Lower lobe of right lung (tissue), 2 donors: ENCODE results near the gene CWC27. TPM values are rescaled to one million over a fixed set of nuclear protein-coding genes. Genes with fewer than 3 reads are reported as not detected.
"Not testable (repeated sequence)": the region's sequence is repeated elsewhere in the genome, so short reads cannot be mapped to it uniquely, and the experiment has no call there.

Experiments
- ATAC-seq, 2 donors: fragments of 200-7000 bp; cut with Tn5 transposase; one replicate each; pipeline ENCODE4 v1.9.1; 2020 to 2022; ENCODE audit warnings: mild to moderate bottlenecking in 2 of 2, moderate library complexity in 2 of 2
- DNase-seq: peaks from one replicate; pipeline ENCODE4 v3.0.0-alpha.2; 2020
- H3K27ac ChIP-seq: fragments of 200-600 bp; one replicate; pipeline ENCODE4 v1.8.0; 2022
- H3K27me3 ChIP-seq: fragments of 200-600 bp; one replicate; pipeline ENCODE4 v1.8.0; 2022; ENCODE audit warnings: low read depth
- H3K36me3 ChIP-seq: fragments of 200-600 bp; one replicate; pipeline ENCODE4 v1.8.0; 2022; ENCODE audit warnings: mild to moderate bottlenecking
- H3K4me1 ChIP-seq: fragments of 200-600 bp; one replicate; pipeline ENCODE4 v1.8.0; 2022
- H3K4me3 ChIP-seq: fragments of 200-600 bp; one replicate; pipeline ENCODE4 v1.8.0; 2022; ENCODE audit warnings: mild to moderate bottlenecking
- H3K9me3 ChIP-seq: fragments of 200-600 bp; one replicate; pipeline ENCODE4 v1.8.0; 2022
- intact Hi-C: fragments of 100-400 bp; cut with DNase I; formaldehyde crosslinking; loops from one replicate; pipeline ENCODE4 v1.11.0; 2022
- total RNA-seq: library from RNA; stranded (reverse); fragmentation: NEBNext Ultra II Directional; extraction: Animal tissue kit (Norgen Biotek cat#: 25700); gene quantifications from one replicate; pipeline ENCODE4 v1.2.1, GENCODE V29; 2021
- TF ChIP-seq, protein P1 (sequence below): fragments of 200-600 bp; IDR thresholded peaks from one replicate; pipeline ENCODE4 v1.8.0; 2022; ENCODE audit warnings: antibody characterized with exemption, mild to moderate bottlenecking
- donor health status: DM: no; HTN: yes; CAD: no; lungs with severe emphysema.

The CWC27 gene
- total RNA-seq, 1 donor from 2014 or later = 17.3 TPM

DNA sequence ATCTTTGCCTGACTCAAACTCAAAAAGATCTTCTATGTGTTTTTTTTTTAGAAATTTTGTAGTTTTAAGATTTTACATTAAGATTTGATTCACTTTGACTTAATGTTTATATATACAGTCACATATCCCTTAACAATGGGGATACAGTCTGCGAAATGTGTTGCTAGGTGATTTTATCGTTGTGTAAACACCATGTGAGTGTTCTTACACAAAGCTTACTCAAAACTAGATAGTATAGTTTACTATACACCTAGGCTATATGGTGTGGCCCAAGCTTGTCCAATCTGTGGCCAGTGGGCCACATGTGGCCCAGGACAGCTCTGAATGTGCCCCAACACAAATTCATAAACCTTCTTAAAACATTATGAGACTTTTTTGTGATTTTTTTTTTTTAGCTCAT, 131.9 kb downstream of the CWC27 start:
- TF ChIP-seq, protein P1, sequence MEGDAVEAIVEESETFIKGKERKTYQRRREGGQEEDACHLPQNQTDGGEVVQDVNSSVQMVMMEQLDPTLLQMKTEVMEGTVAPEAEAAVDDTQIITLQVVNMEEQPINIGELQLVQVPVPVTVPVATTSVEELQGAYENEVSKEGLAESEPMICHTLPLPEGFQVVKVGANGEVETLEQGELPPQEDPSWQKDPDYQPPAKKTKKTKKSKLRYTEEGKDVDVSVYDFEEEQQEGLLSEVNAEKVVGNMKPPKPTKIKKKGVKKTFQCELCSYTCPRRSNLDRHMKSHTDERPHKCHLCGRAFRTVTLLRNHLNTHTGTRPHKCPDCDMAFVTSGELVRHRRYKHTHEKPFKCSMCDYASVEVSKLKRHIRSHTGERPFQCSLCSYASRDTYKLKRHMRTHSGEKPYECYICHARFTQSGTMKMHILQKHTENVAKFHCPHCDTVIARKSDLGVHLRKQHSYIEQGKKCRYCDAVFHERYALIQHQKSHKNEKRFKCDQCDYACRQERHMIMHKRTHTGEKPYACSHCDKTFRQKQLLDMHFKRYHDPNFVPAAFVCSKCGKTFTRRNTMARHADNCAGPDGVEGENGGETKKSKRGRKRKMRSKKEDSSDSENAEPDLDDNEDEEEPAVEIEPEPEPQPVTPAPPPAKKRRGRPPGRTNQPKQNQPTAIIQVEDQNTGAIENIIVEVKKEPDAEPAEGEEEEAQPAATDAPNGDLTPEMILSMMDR = no peak
- DNase-seq (no peak), ATAC-seq (no peak)
- intact Hi-C loops = no loop called here
- no peaks in the 10 kb centered on the region for H3K27me3 ChIP-seq
- no peaks in the 10 kb centered on the region for H3K36me3 ChIP-seq
- no peaks in the 10 kb centered on the region for H3K4me1 ChIP-seq
- no peaks in the 10 kb centered on the region for H3K9me3 ChIP-seq
- H3K4me3 ChIP-seq = no peak overlapping the region
- H3K27ac ChIP-seq = no peak overlapping the region

GRCh38 chr5:64907399-64907798, 138.7 kb downstream of the CWC27 start:
- DNase-seq, H3K27ac ChIP-seq, ATAC-seq, H3K4me3 ChIP-seq, H3K9me3 ChIP-seq, intact Hi-C loops, H3K4me1 ChIP-seq, H3K27me3 ChIP-seq, H3K36me3 ChIP-seq: not testable (repeated sequence)

DNA sequence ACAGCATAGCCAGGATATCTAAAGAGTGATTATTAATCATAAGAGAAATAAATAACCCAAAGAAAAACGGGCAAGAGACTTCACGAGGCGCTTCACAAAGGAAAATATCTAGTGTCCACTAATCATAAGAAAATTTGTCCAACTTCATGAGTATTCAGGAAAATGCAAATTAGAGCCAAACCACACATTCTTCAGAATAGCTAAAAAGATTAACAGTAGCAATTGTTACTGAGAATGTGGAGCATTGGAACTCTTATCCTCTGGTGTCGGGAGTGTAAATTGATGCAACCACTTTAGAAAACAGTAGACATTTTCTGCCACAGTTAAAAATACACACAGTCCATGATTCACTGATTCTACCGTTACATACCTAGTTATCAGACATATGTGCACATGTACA, 145.7 kb downstream of the CWC27 start:
- Histone ChIP-seq H3K27ac (no peak overlapping the region), H3K4me1 (no peaks in the 10 kb centered on the region), H3K36me3 (no peaks in the 10 kb centered on the region), H3K4me3 (no peak overlapping the region), H3K27me3 (no peaks in the 10 kb centered on the region), H3K9me3 (peaks cover 7% of the 10 kb centered on the region)
- TF ChIP-seq, protein P1 = no peak
- intact Hi-C loops = no loop called here
- DNase-seq = no peak
- no peak for ATAC-seq

DNA sequence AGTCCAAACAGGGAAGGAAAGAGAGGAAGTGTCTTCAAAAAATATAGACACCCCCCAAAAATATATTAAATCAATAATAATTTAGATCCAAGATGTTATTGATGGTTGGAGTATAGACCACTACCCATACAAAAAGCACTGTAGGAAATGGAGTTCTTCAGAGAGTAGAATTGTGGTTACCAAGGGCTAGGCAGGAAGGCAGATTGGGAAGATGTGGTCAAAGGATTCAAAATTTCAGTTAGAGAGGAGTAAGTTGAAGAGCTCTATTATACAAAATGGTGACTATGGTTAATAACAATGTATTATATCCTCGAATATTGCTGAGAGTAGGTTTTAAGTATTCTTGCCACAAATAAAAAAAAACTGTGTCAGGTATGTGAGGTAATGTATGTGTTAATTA, 149.4 kb downstream of the CWC27 start:
- TF ChIP-seq, protein P1 = no peak
- Histone ChIP-seq H3K27me3 (no peaks in the 10 kb centered on the region), H3K9me3 (peaks cover 22% of the 10 kb centered on the region), H3K4me3 (no peak overlapping the region), H3K36me3 (no peaks in the 10 kb centered on the region), H3K4me1 (no peaks in the 10 kb centered on the region), H3K27ac (no peak overlapping the region)
- no peak for ATAC-seq
- intact Hi-C loops = no loop called here
- DNase-seq = no peak

DNA sequence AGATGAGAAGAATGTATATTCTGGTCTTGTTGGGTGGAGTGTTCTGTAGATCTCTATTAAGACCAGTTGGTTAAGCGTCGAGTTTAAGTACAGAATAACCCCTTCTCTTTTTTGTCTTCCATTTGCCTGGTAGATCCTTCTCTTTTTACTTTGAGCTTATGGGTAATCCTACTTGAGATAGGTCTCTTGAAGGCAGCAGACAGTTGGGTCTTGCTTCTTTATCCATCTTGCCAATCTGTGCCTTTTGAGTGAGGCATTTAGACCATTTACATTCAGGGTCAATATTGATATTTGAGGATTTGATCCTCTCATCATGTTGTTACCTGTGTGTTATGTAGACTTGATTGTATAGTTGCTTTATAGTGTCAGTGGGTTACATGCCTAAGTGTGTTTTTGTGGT, 152.7 kb downstream of the CWC27 start:
- ATAC-seq (no peak), DNase-seq (no peak)
- H3K36me3 ChIP-seq = no peaks in the 10 kb centered on the region
- no peaks in the 10 kb centered on the region for H3K4me1 ChIP-seq
- peaks cover 22% of the 10 kb centered on the region for H3K9me3 ChIP-seq
- intact Hi-C loops = no loop called here
- TF ChIP-seq, protein P1 = no peak
- no peaks in the 10 kb centered on the region for H3K27me3 ChIP-seq
- H3K27ac ChIP-seq = no peak overlapping the region
- H3K4me3 ChIP-seq = no peak overlapping the region

DNA sequence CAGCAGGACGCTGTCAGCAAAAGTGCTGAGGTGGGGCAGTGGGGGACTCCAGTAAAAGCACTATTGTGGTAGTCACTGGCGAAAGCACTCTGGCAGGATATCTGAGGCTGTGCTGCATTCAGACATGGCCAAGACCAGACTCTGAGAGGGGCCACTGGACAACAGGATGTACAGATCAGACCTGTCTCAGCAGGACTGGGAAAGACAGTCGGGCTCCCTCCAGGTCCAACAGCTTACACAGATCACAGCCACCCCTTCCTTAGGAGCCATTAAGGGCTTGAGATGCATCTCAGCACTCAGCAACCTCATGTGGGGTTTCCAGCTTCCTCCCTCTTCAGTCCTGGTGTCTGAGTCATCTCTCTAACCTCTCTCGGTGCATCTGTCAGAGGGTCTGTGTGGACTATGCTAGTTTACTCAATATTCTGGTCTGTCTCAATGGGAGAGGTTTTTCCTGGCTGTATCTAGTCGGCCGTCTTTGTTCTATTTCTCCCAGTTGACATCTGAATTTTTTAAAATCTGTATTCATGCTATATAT, 154.5 kb downstream of the CWC27 start:
- intact Hi-C loops = no loop called here
- Histone ChIP-seq H3K4me1 (no peaks in the 10 kb centered on the region), H3K27me3 (no peaks in the 10 kb centered on the region), H3K9me3 (peaks cover 22% of the 10 kb centered on the region), H3K4me3 (no peak overlapping the region), H3K27ac (no peak overlapping the region), H3K36me3 (no peaks in the 10 kb centered on the region)
- TF ChIP-seq, protein P1 = no peak
- DNase-seq (no peak), ATAC-seq (no peak)
